SK-N-MC (cell line): ENCODE results near the gene CTNNBIP1.

Source experiments
- EZH2 ChIP-seq: fragments of 200-600 bp; sonication (generic); IDR thresholded peaks from one replicate; pipeline ENCODE4 v1.6.1; 2017; ENCODE audit warnings: antibody characterized with exemption
- FOXP2 ChIP-seq: optimal IDR thresholded peaks from 2 replicates; pipeline ENCODE3; 2011; ENCODE audit warnings: mild to moderate bottlenecking, moderate library complexity; ENCODE audit not compliant: insufficient read depth; ENCODE audit errors: extremely low read length, control extremely low read depth
- POLR2AphosphoS5 ChIP-seq: IDR thresholded peaks from 2 replicates; pipeline ENCODE4 v1.6.1; 2012; ENCODE audit warnings: mild to moderate bottlenecking, low read depth, low read length, borderline replicate concordance

GRCh38 chr1:9822490-9822889, 87.6 kb downstream of the CTNNBIP1 start:
- TF ChIP-seq EZH2 (no peak), POLR2AphosphoS5 (no peak), FOXP2 (no peak)
